ENCODE results near the gene METTL16. TPM values are rescaled to one million over a fixed set of nuclear protein-coding genes. Genes with fewer than 3 reads are reported as not detected.

The METTL16 gene
- polyA plus RNA-seq, 1 of the 3 experiments (the other 2 are of a cell fraction) = 8.1 TPM

DNA sequence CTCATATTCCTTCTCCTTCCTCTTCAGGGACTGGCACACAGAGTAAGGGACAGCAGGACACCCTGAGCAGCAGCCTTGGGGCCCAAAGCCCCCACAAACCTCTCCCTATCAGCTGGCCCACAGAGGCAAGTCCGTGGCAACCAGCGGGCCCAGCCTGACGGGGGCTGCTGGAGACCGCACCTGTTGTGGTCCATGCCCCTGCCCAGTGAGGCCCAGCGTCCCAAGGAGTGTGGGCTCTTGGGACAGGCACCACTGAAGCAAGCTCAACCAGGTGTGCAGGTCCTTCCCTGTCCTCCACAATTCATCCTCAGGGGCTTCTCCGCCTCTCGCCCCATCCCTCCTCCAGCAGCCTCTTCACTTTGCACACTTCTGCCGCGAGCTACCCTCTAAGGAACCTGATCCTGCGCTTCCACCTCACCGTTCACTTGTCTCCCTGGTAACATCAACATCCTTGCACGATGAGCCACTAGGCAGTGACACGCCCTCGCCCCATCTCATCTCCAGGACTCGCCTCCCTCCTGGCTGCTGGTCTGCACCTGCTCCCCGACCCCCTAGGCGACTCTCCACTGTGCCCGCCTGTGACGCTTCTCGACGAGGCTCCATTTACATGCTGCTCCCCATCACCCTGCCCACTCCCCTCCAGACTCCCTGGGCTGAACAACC is 123.5 kb downstream of the METTL16 start:
- Histone ChIP-seq H3K4me2 (no peak overlapping the region), H3K79me2 (ENCODE audit: insufficient read depth) (peaks cover 25% of the 10 kb centered on the region), H3K27me3 (ENCODE audit: insufficient read depth) (no peaks in the 10 kb centered on the region), H3F3A (replicated peaks; ENCODE audit: insufficient read depth) (peaks cover 10% of the 10 kb centered on the region), H2AFZ (ENCODE audit: low read depth) (no peak overlapping the region), H3K4me3 (ENCODE audit: low read depth in 2 of 2, low read length in 1 of 2) (no peak overlapping the region), H3K9ac (no peak overlapping the region), H3K9me3 (no peaks in the 10 kb centered on the region), H4K20me1 (ENCODE audit: insufficient read depth) (peaks cover 15% of the 10 kb centered on the region; the same call in 1 of the 2 replicates), H3K4me1 (ENCODE audit: control insufficient read depth in 1 of 2, insufficient read depth in 2 of 2, low read depth in 1 of 2, low read length in 1 of 2) (peaks cover 0 to 42% of the 10 kb centered on the region in 2 experiments; a peak in 1 of 4 replicates), H3K9me2 (no peaks in the 10 kb centered on the region), H3K27ac (ENCODE audit: low read depth in 2 of 2, low read length in 1 of 2) (no peak overlapping the region), H3K36me3 (replicated peaks in 1 of 2; ENCODE audit: control insufficient read depth in 1 of 2, insufficient read depth in 2 of 2, low read length in 1 of 2) (peaks cover 10 to 18% of the 10 kb centered on the region in 2 experiments)
- TF ChIP-seq, protein P1, sequence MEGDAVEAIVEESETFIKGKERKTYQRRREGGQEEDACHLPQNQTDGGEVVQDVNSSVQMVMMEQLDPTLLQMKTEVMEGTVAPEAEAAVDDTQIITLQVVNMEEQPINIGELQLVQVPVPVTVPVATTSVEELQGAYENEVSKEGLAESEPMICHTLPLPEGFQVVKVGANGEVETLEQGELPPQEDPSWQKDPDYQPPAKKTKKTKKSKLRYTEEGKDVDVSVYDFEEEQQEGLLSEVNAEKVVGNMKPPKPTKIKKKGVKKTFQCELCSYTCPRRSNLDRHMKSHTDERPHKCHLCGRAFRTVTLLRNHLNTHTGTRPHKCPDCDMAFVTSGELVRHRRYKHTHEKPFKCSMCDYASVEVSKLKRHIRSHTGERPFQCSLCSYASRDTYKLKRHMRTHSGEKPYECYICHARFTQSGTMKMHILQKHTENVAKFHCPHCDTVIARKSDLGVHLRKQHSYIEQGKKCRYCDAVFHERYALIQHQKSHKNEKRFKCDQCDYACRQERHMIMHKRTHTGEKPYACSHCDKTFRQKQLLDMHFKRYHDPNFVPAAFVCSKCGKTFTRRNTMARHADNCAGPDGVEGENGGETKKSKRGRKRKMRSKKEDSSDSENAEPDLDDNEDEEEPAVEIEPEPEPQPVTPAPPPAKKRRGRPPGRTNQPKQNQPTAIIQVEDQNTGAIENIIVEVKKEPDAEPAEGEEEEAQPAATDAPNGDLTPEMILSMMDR (IDR thresholded peaks at IDR 0.05) = no peak
- TF ChIP-seq, protein P2, sequence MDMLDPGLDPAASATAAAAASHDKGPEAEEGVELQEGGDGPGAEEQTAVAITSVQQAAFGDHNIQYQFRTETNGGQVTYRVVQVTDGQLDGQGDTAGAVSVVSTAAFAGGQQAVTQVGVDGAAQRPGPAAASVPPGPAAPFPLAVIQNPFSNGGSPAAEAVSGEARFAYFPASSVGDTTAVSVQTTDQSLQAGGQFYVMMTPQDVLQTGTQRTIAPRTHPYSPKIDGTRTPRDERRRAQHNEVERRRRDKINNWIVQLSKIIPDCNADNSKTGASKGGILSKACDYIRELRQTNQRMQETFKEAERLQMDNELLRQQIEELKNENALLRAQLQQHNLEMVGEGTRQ (IDR thresholded peaks at IDR 0.05; ENCODE audit: borderline replicate concordance, low read depth, low read length) = no peak
- TF ChIP-seq GATA2 (CRISPR knock-in tag; IDR thresholded peaks at IDR 0.05) (no peak), FOXM1 (IDR thresholded peaks at IDR 0.05; ENCODE audit: low read depth) (no peak), SIN3A (IDR thresholded peaks at IDR 0.05; ENCODE audit: borderline replicate concordance, low read depth, low read length) (no peak), TAF1 (IDR thresholded peaks at IDR 0.05; ENCODE audit: borderline replicate concordance, low read depth, low read length) (no peak), CHD2 (IDR thresholded peaks at IDR 0.05; ENCODE audit: low read length, partially characterized antibody) (no peak), MEF2A (IDR thresholded peaks at IDR 0.05; ENCODE audit: borderline replicate concordance, low read depth) (no peak), SMC3 (IDR thresholded peaks at IDR 0.05; ENCODE audit: low read depth, low read length) (no peak), FOXJ3 (CRISPR knock-in tag; IDR thresholded peaks at IDR 0.05) (no peak), YY1 (IDR thresholded peaks at IDR 0.05; ENCODE audit: low read depth) (no peak), TCF12 (IDR thresholded peaks at IDR 0.05) (no peak), RAD21 (IDR thresholded peaks at IDR 0.05; ENCODE audit: low read length) (no peak), EP300 (IDR thresholded peaks at IDR 0.05; ENCODE audit: borderline replicate concordance in 1 of 2, low read depth in 1 of 2, low read length in 1 of 2) (no peak), MXI1 (IDR thresholded peaks at IDR 0.05; ENCODE audit: low read depth, low read length) (no peak)
- TF ChIP-seq, protein P3, sequence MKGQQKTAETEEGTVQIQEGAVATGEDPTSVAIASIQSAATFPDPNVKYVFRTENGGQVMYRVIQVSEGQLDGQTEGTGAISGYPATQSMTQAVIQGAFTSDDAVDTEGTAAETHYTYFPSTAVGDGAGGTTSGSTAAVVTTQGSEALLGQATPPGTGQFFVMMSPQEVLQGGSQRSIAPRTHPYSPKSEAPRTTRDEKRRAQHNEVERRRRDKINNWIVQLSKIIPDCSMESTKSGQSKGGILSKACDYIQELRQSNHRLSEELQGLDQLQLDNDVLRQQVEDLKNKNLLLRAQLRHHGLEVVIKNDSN (IDR thresholded peaks at IDR 0.05; ENCODE audit: borderline replicate concordance, low read depth) = no peak
- TF ChIP-seq, protein P4, sequence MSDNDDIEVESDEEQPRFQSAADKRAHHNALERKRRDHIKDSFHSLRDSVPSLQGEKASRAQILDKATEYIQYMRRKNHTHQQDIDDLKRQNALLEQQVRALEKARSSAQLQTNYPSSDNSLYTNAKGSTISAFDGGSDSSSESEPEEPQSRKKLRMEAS (IDR thresholded peaks at IDR 0.05; ENCODE audit: low read depth) = no peak
- TF ChIP-seq, protein P5, sequence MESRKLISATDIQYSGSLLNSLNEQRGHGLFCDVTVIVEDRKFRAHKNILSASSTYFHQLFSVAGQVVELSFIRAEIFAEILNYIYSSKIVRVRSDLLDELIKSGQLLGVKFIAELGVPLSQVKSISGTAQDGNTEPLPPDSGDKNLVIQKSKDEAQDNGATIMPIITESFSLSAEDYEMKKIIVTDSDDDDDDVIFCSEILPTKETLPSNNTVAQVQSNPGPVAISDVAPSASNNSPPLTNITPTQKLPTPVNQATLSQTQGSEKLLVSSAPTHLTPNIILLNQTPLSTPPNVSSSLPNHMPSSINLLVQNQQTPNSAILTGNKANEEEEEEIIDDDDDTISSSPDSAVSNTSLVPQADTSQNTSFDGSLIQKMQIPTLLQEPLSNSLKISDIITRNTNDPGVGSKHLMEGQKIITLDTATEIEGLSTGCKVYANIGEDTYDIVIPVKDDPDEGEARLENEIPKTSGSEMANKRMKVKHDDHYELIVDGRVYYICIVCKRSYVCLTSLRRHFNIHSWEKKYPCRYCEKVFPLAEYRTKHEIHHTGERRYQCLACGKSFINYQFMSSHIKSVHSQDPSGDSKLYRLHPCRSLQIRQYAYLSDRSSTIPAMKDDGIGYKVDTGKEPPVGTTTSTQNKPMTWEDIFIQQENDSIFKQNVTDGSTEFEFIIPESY (IDR thresholded peaks at IDR 0.05; ENCODE audit: borderline replicate concordance, low read depth) = no peak
- WGBS (ENCODE audit: low lambda C conversion rate) = 97% methylated on average over 21 of the region's 21 CpGs
- ChIA-PET POLR2A (no interaction called here), CTCF (interaction anchor here (2.1 to 26.4 kb wide), 2 partner anchors 21 to 35 kb away, joined by 8 to 654 read pairs; partner anchors contain the start of gene MNT)
- DNase-seq = peak; percentile 6

All from SK-N-SH (cell line).